ENCODE measurements around the gene ARSI. TPM values are rescaled to one million over a fixed set of nuclear protein-coding genes. Genes with fewer than 3 reads are reported as not detected.

The ARSI gene
- total RNA-seq, 1 donor, result 4.8 TPM

DNA sequence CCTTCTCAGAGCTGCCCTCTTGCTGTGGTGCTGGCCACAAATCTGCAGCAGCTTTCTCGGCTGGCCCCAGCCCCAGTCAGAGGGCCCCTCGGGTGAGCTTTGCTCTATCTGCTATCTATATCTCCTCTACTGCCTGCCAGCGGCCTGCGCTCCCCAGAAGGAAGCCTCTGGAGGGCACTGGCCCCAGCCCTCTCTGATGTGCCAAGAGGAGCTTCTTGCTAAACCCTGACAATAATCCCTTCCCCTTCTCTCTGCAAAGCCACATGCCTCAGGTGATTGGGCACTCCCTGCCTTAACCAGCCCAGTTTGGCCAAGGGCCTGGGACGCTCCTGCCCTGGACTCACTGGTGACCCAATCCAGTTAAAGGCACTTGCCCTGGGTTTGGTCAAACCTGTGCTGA lies 55.9 kb downstream of the ARSI start:
- Histone ChIP-seq H3K4me3 (ENCODE audit: low read length) (no peak overlapping the region), H3K27me3 (ENCODE audit: insufficient read depth, low read length) (no peaks in the 10 kb centered on the region), H3K9me3 (ENCODE audit: low read depth, low read length) (no peaks in the 10 kb centered on the region), H3K4me1 (ENCODE audit: insufficient read depth, low read length) (no peaks in the 10 kb centered on the region)

DNA sequence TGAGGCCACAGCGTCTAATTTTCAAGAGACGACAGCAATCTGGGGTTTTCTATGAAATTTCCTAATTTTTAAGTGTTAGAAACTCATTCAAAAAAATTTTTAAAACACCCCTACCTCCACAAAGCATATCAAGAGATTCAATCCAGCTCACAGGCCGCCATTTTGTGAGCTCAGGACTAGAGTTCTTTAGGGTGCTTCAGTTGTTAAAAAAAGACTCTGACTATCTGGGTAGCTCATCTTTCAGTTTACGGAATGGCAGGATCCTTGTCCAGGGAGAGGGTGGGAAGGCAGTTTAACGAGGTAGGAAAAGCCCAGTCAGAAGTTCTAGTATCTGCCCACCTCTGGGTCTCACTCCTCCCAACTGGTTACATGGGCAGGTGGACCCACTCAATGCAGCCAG lies 56.3 kb downstream of the ARSI start:
- no peaks in the 10 kb centered on the region for H3K9me3 ChIP-seq (ENCODE audit: low read depth, low read length)
- no peaks in the 10 kb centered on the region for H3K4me1 ChIP-seq (ENCODE audit: insufficient read depth, low read length)
- no peak overlapping the region for H3K4me3 ChIP-seq (ENCODE audit: low read length)
- no peaks in the 10 kb centered on the region for H3K27me3 ChIP-seq (ENCODE audit: insufficient read depth, low read length)

Other genes starting within 250 kb of the ARSI start
- 5.2 TPM for gene CSF1R, start 216.4 kb downstream of the ARSI start, total RNA-seq
- gene PDGFRB, start 147.1 kb downstream of the ARSI start, total RNA-seq, result 0.94 TPM
- gene CDX1, start 136.1 kb downstream of the ARSI start, total RNA-seq, result not detected
- gene SLC6A7, start 112.8 kb downstream of the ARSI start, total RNA-seq, result 0.10 TPM
- 0.94 TPM for gene CAMK2A, start 13.1 kb downstream of the ARSI start, total RNA-seq
- 21.7 TPM for gene TCOF1, start 54.8 kb upstream of the ARSI start, total RNA-seq
- 2,135 TPM for gene CD74, start 110.0 kb upstream of the ARSI start, total RNA-seq
- gene RPS14, start 146.8 kb upstream of the ARSI start, total RNA-seq, result 4,450 TPM
- gene NDST1, start 205.2 kb upstream of the ARSI start, total RNA-seq, result 13.0 TPM